Fibroblast of lung (primary cell): ENCODE measurements around the gene TAOK3.

Experiments used
- CTCF ChIP-seq, 2 donors: IDR thresholded peaks in 1 of 2; conservative IDR thresholded peaks in 1 of 2; 1 replicate in 1 of 2; 2 replicates in 1 of 2; pipeline ENCODE4 v1.5.1; 2011 to 2012; ENCODE audit warnings: low read length in 2 of 2, control low read depth in 1 of 2, inconsistent platforms in 1 of 2, low read depth in 1 of 2, mild to moderate bottlenecking in 1 of 2
- EZH2 ChIP-seq: IDR thresholded peaks from 2 replicates; pipeline ENCODE4 v1.5.1; 2012; ENCODE audit warnings: low read length, control low read depth, mild to moderate bottlenecking; ENCODE audit errors: missing control alignments

- TF ChIP-seq CTCF (conservative IDR thresholded peaks at IDR 0.05 in 1 of 2, IDR thresholded peaks at IDR 0.05 in 1 of 2; ENCODE audit: low read depth in 1 of 2, low read length in 2 of 2) (no peak), EZH2 (no peak)
These were observed 15.3 kb downstream of the TAOK3 start for GRCh38 chr12:118357257-118358007.
